Measurements from ENCODE around the gene PPDPF. TPM values are rescaled to one million over a fixed set of nuclear protein-coding genes. Genes with fewer than 3 reads are reported as not detected.
A peak's percentile ranks its signal among the peaks of the same experiment; 100 is the strongest.

The PPDPF gene
- total RNA-seq (2014; rRNA removed) (245 and 256 TPM in 2 replicates), Bru-seq, nascent RNA (percentile 92 among the genes with signal in this experiment), BruChase-seq, experiment 1, labeled RNA remaining after a 6-hour chase (percentile 88 among the genes with signal in this experiment), BruChase-seq, experiment 2, labeled RNA remaining after a 2-hour chase (percentile 88 among the genes with signal in this experiment)
- long read RNA-seq, transcript PPDPF-202 (4 exons, 868 nt) = major isoform, 39 of 83 reads
- long read RNA-seq, partial matches to known transcripts = 44 of 83 reads
- long read RNA-seq, other reads (novel, unspliced or antisense) = 0 of 83 reads

GRCh38 chr20:63520504-63520933 lies at the start of gene PPDPF:
Gene PPDPF, plus strand, starts transcription at chr20:63520765. Its CDS starts 544 bp downstream, at chr20:63521309.
- peaks cover 24% of the 10 kb centered on the region for H3K36me3 ChIP-seq (ENCODE audit: low read depth, low read length)
- peaks cover 8% of the 10 kb centered on the region for H3F3A ChIP-seq (ENCODE audit: low read length, unreplicated experiment)
- DNase-seq (peak; percentile 84), ATAC-seq (peak; percentile 70)
- peak within 1 kb of the TSS; percentile 75 for H3K27ac ChIP-seq (ENCODE audit: low read length)
- no peaks in the 10 kb centered on the region for H3K27me3 ChIP-seq (ENCODE audit: low read length)
- intact Hi-C loops (cut with micrococcal nuclease) = loop anchor here (1.0 kb wide), 1 partner anchor 78 kb away; no protein-coding TSS in a partner anchor
- H4K20me1 ChIP-seq (ENCODE audit: low read length) = peaks cover 24% of the 10 kb centered on the region
- no peaks in the 10 kb centered on the region for H3K9me2 ChIP-seq (replicated peaks; ENCODE audit: low read length)
- no peaks in the 10 kb centered on the region for H3K9me3 ChIP-seq (ENCODE audit: low read length)
- no TSS peak for BruUV-seq (replicated peaks)
- ChIA-PET CTCF (interaction anchor here (0.6 to 1.7 kb wide), 3 partner anchors 17 to 286 kb away, joined by 3 to 21 read pairs (median 4); partner anchors contain the start of gene PTK6), POLR2A (ENCODE audit: unreplicated experiment) (interaction anchor here (0.5 to 1.8 kb wide), 17 partner anchors 14 to 583 kb away, joined by 3 to 23 read pairs (median 8); partner anchors contain the start of genes GID8, HELZ2, PTK6 and TPD52L2)
- H3K9ac ChIP-seq (ENCODE audit: low read length) = peak within 1 kb of the TSS; percentile 93
- peak within 1 kb of the TSS; percentile 84 for H2AFZ ChIP-seq (ENCODE audit: low read length)
- H3K79me2 ChIP-seq (ENCODE audit: low read length) = peaks cover 27% of the 10 kb centered on the region
- H3K4me2 ChIP-seq (ENCODE audit: low read length) = peak within 1 kb of the TSS; percentile 93
- H3K4me1 ChIP-seq (ENCODE audit: insufficient read depth, low read length) = peaks cover 13% of the 10 kb centered on the region
- no peak for TF ChIP-seq EZH2 (IDR thresholded peaks at IDR 0.05; ENCODE audit: low read length, unreplicated experiment)
- no peak for TF ChIP-seq EZH2phosphoT487 (IDR thresholded peaks at IDR 0.05; ENCODE audit: borderline replicate concordance, low read length)
- no peak for TF ChIP-seq CTCF (conservative IDR thresholded peaks at IDR 0.05; ENCODE audit: low read depth, low read length)
- H3K4me3 ChIP-seq (ENCODE audit: low read length) = peak within 1 kb of the TSS; percentile 99

- Histone ChIP-seq H3K27ac (ENCODE audit: low read length) (no peak overlapping the region), H3K9me2 (replicated peaks; ENCODE audit: low read length) (no peaks in the 10 kb centered on the region), H3K36me3 (ENCODE audit: low read depth, low read length) (no peaks in the 10 kb centered on the region), H3K79me2 (ENCODE audit: low read length) (no peaks in the 10 kb centered on the region), H3K9me3 (ENCODE audit: low read length) (no peaks in the 10 kb centered on the region), H3K4me2 (ENCODE audit: low read length) (no peak overlapping the region), H3K4me1 (ENCODE audit: insufficient read depth, low read length) (no peaks in the 10 kb centered on the region), H3K4me3 (ENCODE audit: low read length) (no peak overlapping the region), H3K27me3 (ENCODE audit: low read length) (peaks cover 68% of the 10 kb centered on the region), H4K20me1 (ENCODE audit: low read length) (no peaks in the 10 kb centered on the region), H3K9ac (ENCODE audit: low read length) (no peak overlapping the region), H2AFZ (ENCODE audit: low read length) (no peak overlapping the region), H3F3A (ENCODE audit: low read length, unreplicated experiment) (no peaks in the 10 kb centered on the region)
- POLR2A ChIA-PET (ENCODE audit: unreplicated experiment) = no interaction called here
- TF ChIP-seq EZH2 (IDR thresholded peaks at IDR 0.05; ENCODE audit: low read length, unreplicated experiment) (no peak), EZH2phosphoT487 (IDR thresholded peaks at IDR 0.05; ENCODE audit: borderline replicate concordance, low read length) (no peak), CTCF (conservative IDR thresholded peaks at IDR 0.05; ENCODE audit: low read depth, low read length) (no peak)
- no TSS peak for BruUV-seq (replicated peaks)
- intact Hi-C loops (cut with micrococcal nuclease) = no loop called here
- no peak for DNase-seq
- CTCF ChIA-PET = no interaction called here
- no peak for ATAC-seq
Measured at GRCh38 chr20:63471002-63471716, 49.4 kb upstream of the PPDPF start.

GRCh38 chr20:63471717-63471980 lies 48.9 kb upstream of the PPDPF start:
- H3K9ac ChIP-seq (ENCODE audit: low read length) = no peak overlapping the region
- H3K4me1 ChIP-seq (ENCODE audit: insufficient read depth, low read length) = no peaks in the 10 kb centered on the region
- TF ChIP-seq EZH2phosphoT487 (IDR thresholded peaks at IDR 0.05; ENCODE audit: borderline replicate concordance, low read length) (no peak), CTCF (conservative IDR thresholded peaks at IDR 0.05; ENCODE audit: low read depth, low read length) (no peak), EZH2 (IDR thresholded peaks at IDR 0.05; ENCODE audit: low read length, unreplicated experiment) (no peak)
- no TSS peak for BruUV-seq (replicated peaks)
- no peaks in the 10 kb centered on the region for H3K36me3 ChIP-seq (ENCODE audit: low read depth, low read length)
- H2AFZ ChIP-seq (ENCODE audit: low read length) = no peak overlapping the region
- H4K20me1 ChIP-seq (ENCODE audit: low read length) = no peaks in the 10 kb centered on the region
- H3K9me3 ChIP-seq (ENCODE audit: low read length) = no peaks in the 10 kb centered on the region
- no peak overlapping the region for H3K4me2 ChIP-seq (ENCODE audit: low read length)
- intact Hi-C loops (cut with micrococcal nuclease) = no loop called here
- H3K79me2 ChIP-seq (ENCODE audit: low read length) = no peaks in the 10 kb centered on the region
- CTCF ChIA-PET = no interaction called here
- DNase-seq = no peak
- H3K27me3 ChIP-seq (ENCODE audit: low read length) = peaks cover 63% of the 10 kb centered on the region
- no peaks in the 10 kb centered on the region for H3F3A ChIP-seq (ENCODE audit: low read length, unreplicated experiment)
- no peak overlapping the region for H3K27ac ChIP-seq (ENCODE audit: low read length)
- no peak overlapping the region for H3K4me3 ChIP-seq (ENCODE audit: low read length)
- H3K9me2 ChIP-seq (replicated peaks; ENCODE audit: low read length) = no peaks in the 10 kb centered on the region
- no peak for ATAC-seq
- POLR2A ChIA-PET (ENCODE audit: unreplicated experiment) = no interaction called here
